GM06990 (cell line): ENCODE data around the gene NOL12.

ENCODE experiments used
- DNase-seq: peaks from one replicate; pipeline ENCODE4 v3.0.0-alpha.2; 2011; ENCODE audit not compliant: insufficient read length; ENCODE audit errors: extremely low read depth
- H3K27me3 ChIP-seq: replicated peaks from 2 replicates; pipeline ENCODE4 v1.6.0; 2011; ENCODE audit warnings: low read length; ENCODE audit not compliant: control insufficient read depth, insufficient read depth
- H3K36me3 ChIP-seq: 2 replicates; pipeline ENCODE4 v1.5.1; 2011; ENCODE audit warnings: low read length; ENCODE audit not compliant: control insufficient read depth, insufficient read depth
- H3K4me3 ChIP-seq: replicated peaks from 2 replicates; pipeline ENCODE4 v1.5.1; 2011; ENCODE audit warnings: low read depth, mild to moderate bottlenecking, control low read depth, low read length
- TF ChIP-seq, protein P1 (sequence below): IDR thresholded peaks from 2 replicates; pipeline ENCODE4 v1.5.1; 2011; ENCODE audit warnings: low read length, control low read depth, mild to moderate bottlenecking, inconsistent platforms; ENCODE audit not compliant: insufficient read depth, poor library complexity, severe bottlenecking

Gene NOL12

DNA sequence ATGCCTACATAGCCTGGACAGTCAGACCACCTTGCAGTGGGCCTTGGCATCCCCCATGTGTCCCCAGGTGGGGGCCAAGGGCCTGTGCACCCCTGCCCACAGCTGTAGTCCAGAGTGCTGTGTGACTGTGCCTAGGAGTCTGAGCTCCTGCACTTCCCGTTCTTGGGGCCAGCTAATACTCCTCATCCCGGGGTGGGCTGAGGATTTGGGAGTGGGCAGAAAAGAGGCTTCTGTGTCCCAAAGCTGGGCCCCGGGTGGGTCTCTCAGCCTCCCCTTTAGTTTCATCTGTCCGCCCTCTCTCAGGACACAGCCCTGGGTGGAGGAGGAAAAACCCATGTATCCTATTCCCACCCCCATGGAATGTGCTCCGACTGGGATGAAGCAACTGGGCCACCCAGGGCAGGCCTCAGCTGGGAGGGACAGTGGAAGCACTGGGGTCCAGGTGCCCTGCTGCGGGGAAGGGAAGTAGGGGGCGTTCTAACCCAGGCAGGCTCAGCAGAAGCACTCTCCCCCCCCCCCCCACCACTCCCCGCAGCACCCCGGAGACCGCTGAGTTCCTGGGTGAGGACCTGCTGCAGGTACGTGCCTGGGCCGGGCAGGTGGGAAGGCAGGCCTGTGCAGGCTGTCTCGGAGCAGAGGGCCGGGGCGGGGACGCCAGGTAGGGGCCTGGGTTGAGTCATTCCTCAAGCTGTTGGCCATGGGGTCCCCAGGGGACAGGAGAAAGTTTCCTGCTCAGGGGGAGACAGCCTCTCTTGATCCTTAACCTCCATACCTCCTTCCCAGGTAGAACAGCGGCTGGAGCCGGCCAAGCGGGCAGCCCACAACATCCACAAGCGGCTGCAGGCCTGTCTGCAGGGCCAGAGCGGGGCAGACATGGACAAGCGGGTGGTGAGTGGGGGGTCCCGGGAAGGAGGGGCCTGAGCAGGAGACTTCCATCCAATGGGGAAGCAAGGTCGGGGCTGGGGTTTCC, 45.3 kb upstream of the NOL12 start:
- Histone ChIP-seq H3K27me3 (no peaks in the 10 kb centered on the region), H3K36me3 (peaks cover 24% of the 10 kb centered on the region), H3K4me3 (peak overlapping the region; percentile 83)
- TF ChIP-seq, protein P1, sequence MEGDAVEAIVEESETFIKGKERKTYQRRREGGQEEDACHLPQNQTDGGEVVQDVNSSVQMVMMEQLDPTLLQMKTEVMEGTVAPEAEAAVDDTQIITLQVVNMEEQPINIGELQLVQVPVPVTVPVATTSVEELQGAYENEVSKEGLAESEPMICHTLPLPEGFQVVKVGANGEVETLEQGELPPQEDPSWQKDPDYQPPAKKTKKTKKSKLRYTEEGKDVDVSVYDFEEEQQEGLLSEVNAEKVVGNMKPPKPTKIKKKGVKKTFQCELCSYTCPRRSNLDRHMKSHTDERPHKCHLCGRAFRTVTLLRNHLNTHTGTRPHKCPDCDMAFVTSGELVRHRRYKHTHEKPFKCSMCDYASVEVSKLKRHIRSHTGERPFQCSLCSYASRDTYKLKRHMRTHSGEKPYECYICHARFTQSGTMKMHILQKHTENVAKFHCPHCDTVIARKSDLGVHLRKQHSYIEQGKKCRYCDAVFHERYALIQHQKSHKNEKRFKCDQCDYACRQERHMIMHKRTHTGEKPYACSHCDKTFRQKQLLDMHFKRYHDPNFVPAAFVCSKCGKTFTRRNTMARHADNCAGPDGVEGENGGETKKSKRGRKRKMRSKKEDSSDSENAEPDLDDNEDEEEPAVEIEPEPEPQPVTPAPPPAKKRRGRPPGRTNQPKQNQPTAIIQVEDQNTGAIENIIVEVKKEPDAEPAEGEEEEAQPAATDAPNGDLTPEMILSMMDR = peak; percentile 28
- no peak for DNase-seq

- TF ChIP-seq, protein P1 = no peak
- Histone ChIP-seq H3K4me3 (peak overlapping the region; percentile 83), H3K27me3 (no peaks in the 10 kb centered on the region), H3K36me3 (peaks cover 27% of the 10 kb centered on the region)
- no peak for DNase-seq
Measured at GRCh38 chr22:37641561-37641949, 44.6 kb upstream of the NOL12 start.

DNA sequence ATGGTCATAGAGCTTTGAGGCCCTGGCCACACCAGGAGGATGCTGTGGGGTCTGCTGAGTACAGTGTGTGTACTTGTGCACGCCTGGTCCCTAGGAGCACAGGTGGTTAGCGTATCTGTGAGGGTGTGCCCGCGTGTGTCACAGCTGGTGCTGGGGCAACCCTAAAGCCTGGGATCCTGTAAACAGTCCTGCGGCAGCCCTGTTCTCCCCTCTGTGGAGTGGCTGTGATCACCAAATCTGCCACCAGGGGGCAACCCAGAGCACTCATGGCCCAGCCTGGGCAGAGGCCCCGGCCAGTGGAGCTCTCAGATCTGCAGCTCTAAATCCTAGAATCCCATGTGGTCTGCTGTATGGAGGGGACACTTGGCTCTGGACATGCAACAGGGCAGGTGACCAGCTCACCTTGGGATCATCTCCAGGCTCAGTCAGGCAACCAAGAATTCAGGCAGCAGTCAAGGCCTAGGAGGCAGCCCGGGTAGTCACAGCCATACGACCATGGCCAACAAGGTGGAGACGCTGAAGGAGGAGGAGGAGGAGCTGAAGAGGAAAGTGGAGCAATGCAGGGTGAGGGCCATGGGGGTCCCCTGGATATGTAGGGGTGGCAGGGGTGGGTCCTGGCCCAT, 42.8 kb upstream of the NOL12 start:
- H3K4me3 ChIP-seq = no peak overlapping the region
- H3K27me3 ChIP-seq = no peaks in the 10 kb centered on the region
- peaks cover 38% of the 10 kb centered on the region for H3K36me3 ChIP-seq
- DNase-seq = no peak
- TF ChIP-seq, protein P1 = peak; percentile 91

GRCh38 chr22:37647317-37647716, 38.8 kb upstream of the NOL12 start:
- TF ChIP-seq, protein P1 = no peak
- no peak for DNase-seq
- Histone ChIP-seq H3K4me3 (no peak overlapping the region), H3K36me3 (peaks cover 57% of the 10 kb centered on the region), H3K27me3 (no peaks in the 10 kb centered on the region)

DNA sequence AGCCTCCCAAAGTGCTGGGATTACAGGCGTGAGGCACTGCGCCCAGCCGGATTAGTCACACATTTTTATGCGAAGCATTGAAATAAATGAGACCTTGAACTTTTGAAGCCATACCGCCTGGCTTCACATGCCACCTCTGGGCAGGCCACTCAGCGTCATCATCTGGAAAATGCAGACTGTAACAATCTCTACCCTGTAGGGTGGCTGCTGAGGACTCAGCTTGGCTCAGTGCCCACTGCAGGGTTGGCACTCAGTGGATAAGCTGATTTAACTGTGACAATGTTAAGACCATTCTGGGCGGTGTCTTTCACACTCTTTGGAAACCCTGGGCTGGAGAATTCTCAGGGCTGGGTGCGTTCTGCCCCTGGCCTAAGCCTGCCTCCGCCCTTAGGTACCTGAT, 38.2 kb upstream of the NOL12 start:
- Histone ChIP-seq H3K4me3 (no peak overlapping the region), H3K27me3 (no peaks in the 10 kb centered on the region), H3K36me3 (peaks cover 55% of the 10 kb centered on the region)
- DNase-seq = no peak
- TF ChIP-seq, protein P1 = no peak
